ENCODE data around the gene NINJ2. TPM values are rescaled to one million over a fixed set of nuclear protein-coding genes. Genes with fewer than 3 reads are reported as not detected.
A peak's percentile ranks its signal among the peaks of the same experiment; 100 is the strongest.

NINJ2 gene
- total and polyA plus RNA-seq, 3 donors from 2014 or later: 9.2 to 17.3 (median 11.2) TPM

DNA sequence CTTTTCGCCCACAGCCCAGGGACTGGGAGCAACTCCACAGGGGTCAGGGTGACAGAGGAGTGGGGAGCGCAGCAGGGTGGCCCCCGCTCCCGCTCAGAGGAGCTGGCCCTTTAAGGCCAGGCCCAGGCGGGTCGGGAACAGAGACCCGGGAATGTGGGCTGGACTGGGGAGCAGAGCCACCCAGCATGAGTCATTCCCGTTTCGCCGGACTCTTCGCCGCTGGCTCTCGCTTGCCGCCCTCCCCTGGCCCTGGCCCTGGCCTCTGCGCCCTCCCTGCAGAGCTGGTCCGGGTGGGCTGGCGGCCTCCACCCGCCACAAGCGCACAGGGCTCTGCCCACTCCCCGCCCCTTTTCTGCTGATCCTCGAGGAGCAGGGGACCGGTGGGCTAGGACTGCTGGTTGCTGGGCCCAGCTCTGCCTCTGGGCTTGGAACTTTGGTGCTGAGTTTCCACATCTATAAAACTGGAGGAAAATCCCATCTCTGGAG lies 92.8 kb downstream of the NINJ2 start:
- H3K27ac ChIP-seq: peak overlapping the region; percentile 77 to 87
- H3K9me3 ChIP-seq: no peaks in the 10 kb centered on the region
- no peaks in the 10 kb centered on the region for H3K36me3 ChIP-seq (ENCODE audit: low read depth, missing control alignments)
- TF ChIP-seq, protein P1, sequence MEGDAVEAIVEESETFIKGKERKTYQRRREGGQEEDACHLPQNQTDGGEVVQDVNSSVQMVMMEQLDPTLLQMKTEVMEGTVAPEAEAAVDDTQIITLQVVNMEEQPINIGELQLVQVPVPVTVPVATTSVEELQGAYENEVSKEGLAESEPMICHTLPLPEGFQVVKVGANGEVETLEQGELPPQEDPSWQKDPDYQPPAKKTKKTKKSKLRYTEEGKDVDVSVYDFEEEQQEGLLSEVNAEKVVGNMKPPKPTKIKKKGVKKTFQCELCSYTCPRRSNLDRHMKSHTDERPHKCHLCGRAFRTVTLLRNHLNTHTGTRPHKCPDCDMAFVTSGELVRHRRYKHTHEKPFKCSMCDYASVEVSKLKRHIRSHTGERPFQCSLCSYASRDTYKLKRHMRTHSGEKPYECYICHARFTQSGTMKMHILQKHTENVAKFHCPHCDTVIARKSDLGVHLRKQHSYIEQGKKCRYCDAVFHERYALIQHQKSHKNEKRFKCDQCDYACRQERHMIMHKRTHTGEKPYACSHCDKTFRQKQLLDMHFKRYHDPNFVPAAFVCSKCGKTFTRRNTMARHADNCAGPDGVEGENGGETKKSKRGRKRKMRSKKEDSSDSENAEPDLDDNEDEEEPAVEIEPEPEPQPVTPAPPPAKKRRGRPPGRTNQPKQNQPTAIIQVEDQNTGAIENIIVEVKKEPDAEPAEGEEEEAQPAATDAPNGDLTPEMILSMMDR (IDR thresholded peaks at IDR 0.05): no peak
- TF ChIP-seq POLR2A (IDR thresholded peaks at IDR 0.05): no peak
- peak; percentile 75 for DNase-seq
- no peaks in the 10 kb centered on the region for H3K27me3 ChIP-seq
- intact Hi-C loops (cut with DNase I; ENCODE audit: low total_unique reads): loop anchor here (2.0 to 10.0 kb wide), 2 partner anchors 74 to 242 kb away; no protein-coding TSS in a partner anchor
- H3K4me3 ChIP-seq: peak overlapping the region; percentile 51 to 64
- WGBS, 2 donors: 10 to 20% methylated on average over 7 to 22 of the region's 22 CpGs
- H3K4me1 ChIP-seq: peaks cover 40% of the 10 kb centered on the region

DNA sequence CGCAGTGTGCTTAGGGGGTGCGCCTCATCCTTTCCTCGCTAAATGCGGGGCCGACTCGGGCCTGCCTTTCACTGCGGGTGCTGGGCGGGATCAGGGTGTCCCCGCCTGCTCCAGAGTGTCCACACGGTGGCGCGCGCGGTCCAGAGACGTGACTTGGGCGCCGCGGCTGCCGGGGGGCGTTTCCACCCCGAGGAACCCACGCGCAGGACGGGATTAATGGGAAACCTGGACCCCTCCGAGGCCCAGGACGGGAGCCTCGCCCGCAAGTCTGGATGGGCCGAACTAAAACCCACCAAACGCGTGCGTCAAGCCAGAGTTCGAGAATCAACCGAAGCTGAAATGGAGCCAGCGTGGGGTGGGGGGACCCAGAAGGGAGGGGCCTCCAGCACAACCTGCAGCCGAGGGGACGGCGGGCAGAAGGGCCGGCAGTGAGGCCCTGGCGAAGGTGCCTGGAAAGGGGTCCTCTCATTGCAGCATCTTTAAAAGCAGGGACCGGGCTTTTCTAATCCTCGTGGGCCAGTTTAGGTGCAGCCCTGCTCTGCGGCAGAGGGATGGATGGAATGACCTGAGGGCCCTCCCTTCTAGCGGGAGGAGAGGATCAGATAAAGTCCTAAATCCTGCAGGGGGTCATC lies 93.3 kb downstream of the NINJ2 start:
- H3K27me3 ChIP-seq: no peaks in the 10 kb centered on the region
- peak; percentile 92 for DNase-seq
- H3K27ac ChIP-seq: peak overlapping the region; percentile 77 to 87
- 0 to 1% methylated on average over 29 to 44 of the region's 44 CpGs for WGBS, 2 donors
- TF ChIP-seq POLR2A (IDR thresholded peaks at IDR 0.05): no peak
- TF ChIP-seq, protein P1 (IDR thresholded peaks at IDR 0.05): peak; percentile 90 to 95 (median 90)
- intact Hi-C loops (cut with DNase I; ENCODE audit: low total_unique reads): loop anchor here (2.0 to 10.0 kb wide), 3 partner anchors 75 to 381 kb away; no protein-coding TSS in a partner anchor
- peak overlapping the region; percentile 51 to 64 for H3K4me3 ChIP-seq
- no peaks in the 10 kb centered on the region for H3K36me3 ChIP-seq (ENCODE audit: low read depth, missing control alignments)
- no peaks in the 10 kb centered on the region for H3K9me3 ChIP-seq
- peaks cover 35% of the 10 kb centered on the region for H3K4me1 ChIP-seq

DNA sequence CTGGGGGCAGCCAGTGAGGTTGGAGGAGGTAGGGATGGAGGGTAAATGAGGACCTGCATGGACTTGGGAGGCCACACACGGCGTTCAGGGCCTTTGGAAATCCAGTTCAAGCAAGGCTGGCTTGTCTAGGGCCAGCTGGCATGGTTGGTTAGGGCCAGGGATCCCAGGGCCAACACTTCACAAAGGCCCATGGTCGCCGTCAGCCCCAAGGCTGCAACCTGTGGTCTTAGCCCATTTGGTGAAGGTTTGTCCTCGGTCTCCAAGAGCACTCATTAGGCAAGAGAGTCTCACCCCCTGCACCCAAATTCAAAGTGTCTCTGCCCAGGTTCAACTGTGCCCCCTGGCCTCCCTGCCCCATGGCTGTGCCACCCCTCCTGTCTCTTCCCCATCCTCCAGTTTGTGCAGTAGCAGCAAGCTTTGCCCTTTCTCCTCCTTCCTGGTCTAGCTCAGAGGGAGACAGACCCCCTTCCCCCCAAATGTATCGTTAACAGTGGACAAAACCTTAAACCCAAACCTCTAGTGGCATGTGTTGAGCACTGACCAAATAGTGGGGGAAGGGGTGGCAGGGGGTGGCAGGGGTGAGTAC lies 94.1 kb downstream of the NINJ2 start:
- H3K27ac ChIP-seq: no peak overlapping the region
- intact Hi-C loops (cut with DNase I; ENCODE audit: low total_unique reads): loop anchor here (2.0 kb wide), 1 partner anchor 382 kb away; no protein-coding TSS in a partner anchor
- no peak for DNase-seq
- H3K9me3 ChIP-seq: no peaks in the 10 kb centered on the region
- no peak for TF ChIP-seq POLR2A (IDR thresholded peaks at IDR 0.05)
- TF ChIP-seq, protein P1 (IDR thresholded peaks at IDR 0.05): no peak
- H3K4me1 ChIP-seq: peaks cover 33% of the 10 kb centered on the region
- no peak overlapping the region for H3K4me3 ChIP-seq
- WGBS, 2 donors: 73 to 83% methylated on average over 6 of the region's 6 CpGs
- H3K36me3 ChIP-seq (ENCODE audit: low read depth, missing control alignments): no peaks in the 10 kb centered on the region
- no peaks in the 10 kb centered on the region for H3K27me3 ChIP-seq

DNA sequence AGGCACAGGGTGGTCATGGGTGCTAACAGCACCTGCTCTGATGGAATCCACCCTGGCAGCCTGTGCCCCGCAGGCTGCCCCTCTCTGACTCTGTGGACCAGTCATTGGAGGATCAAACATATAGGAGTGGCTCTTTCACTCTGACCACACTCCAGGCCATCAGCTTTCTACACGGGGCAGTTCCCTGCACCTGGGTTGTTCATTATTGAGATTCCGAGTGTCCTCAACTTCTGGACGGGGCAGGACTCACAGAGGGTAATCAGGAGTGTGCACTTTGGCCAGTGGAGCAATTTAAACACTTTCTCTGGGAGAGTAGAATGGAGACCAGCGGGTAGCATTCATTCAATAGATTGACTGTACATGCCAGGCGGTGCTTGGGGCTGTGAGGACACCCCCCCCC lies 94.8 kb downstream of the NINJ2 start:
- 97 to 99% methylated on average over 6 of the region's 6 CpGs for WGBS, 2 donors
- Histone ChIP-seq H3K27me3 (no peaks in the 10 kb centered on the region), H3K27ac (no peak overlapping the region), H3K9me3 (no peaks in the 10 kb centered on the region), H3K36me3 (ENCODE audit: low read depth, missing control alignments) (no peaks in the 10 kb centered on the region), H3K4me1 (peaks cover 33% of the 10 kb centered on the region), H3K4me3 (no peak overlapping the region)
- TF ChIP-seq, protein P1 (IDR thresholded peaks at IDR 0.05): no peak
- TF ChIP-seq POLR2A (IDR thresholded peaks at IDR 0.05): no peak
- no peak for DNase-seq
- intact Hi-C loops (cut with DNase I; ENCODE audit: low total_unique reads): loop anchor here (2.0 kb wide), 1 partner anchor 382 kb away; no protein-coding TSS in a partner anchor
